HG03432 (cell line): ENCODE measurements around the gene ZFP36L1.
"Not testable (repeated sequence)": the region's sequence is repeated elsewhere in the genome, so short reads cannot be mapped to it uniquely, and the experiment has no call there.

Source experiments
- ATAC-seq: cut with Tn5 transposase; IDR thresholded peaks from one replicate; pipeline ENCODE4 v1.9.1; 2021; ENCODE audit warnings: mild to moderate bottlenecking, moderate library complexity; ENCODE audit not compliant: unreplicated experiment

ZFP36L1 gene

GRCh38 chr14:68766299-68767247, 26.3 kb downstream of the ZFP36L1 start:
- no peak for ATAC-seq

GRCh38 chr14:68763843-68764242, 29.0 kb downstream of the ZFP36L1 start:
- not testable (repeated sequence) for ATAC-seq

- no peak for ATAC-seq
Observed at GRCh38 chr14:68762953-68763764, 29.7 kb downstream of the ZFP36L1 start.

GRCh38 chr14:68761391-68761790, 31.5 kb downstream of the ZFP36L1 start:
- ATAC-seq, result no peak

- no peak for ATAC-seq
Observed at GRCh38 chr14:68760761-68761160, 32.1 kb downstream of the ZFP36L1 start.

- ATAC-seq, result no peak
Observed at GRCh38 chr14:68759937-68760336, 32.9 kb downstream of the ZFP36L1 start.

GRCh38 chr14:68759017-68759560, 33.8 kb downstream of the ZFP36L1 start:
- ATAC-seq, result no peak

GRCh38 chr14:68758301-68758700, 34.6 kb downstream of the ZFP36L1 start:
- no peak for ATAC-seq

- no peak for ATAC-seq
Observed at GRCh38 chr14:68757618-68758081, 35.2 kb downstream of the ZFP36L1 start.

GRCh38 chr14:68756734-68757133, 36.1 kb downstream of the ZFP36L1 start:
- no peak for ATAC-seq

- no peak for ATAC-seq
Observed at GRCh38 chr14:68756000-68756481, 36.8 kb downstream of the ZFP36L1 start.

GRCh38 chr14:68755016-68755353, 37.9 kb downstream of the ZFP36L1 start:
- ATAC-seq, result no peak

- ATAC-seq, result no peak
Observed at GRCh38 chr14:68753690-68754089, 39.2 kb downstream of the ZFP36L1 start.

- no peak for ATAC-seq
Observed at GRCh38 chr14:68752271-68753006, 40.4 kb downstream of the ZFP36L1 start.

GRCh38 chr14:68749487-68750475, 43.1 kb downstream of the ZFP36L1 start:
- ATAC-seq, result no peak

- no peak for ATAC-seq
Observed at GRCh38 chr14:68748691-68749090, 44.2 kb downstream of the ZFP36L1 start.

- no peak for ATAC-seq
Observed at GRCh38 chr14:68748260-68748659, 44.6 kb downstream of the ZFP36L1 start.

- no peak for ATAC-seq
Observed at GRCh38 chr14:68747393-68747792, 45.5 kb downstream of the ZFP36L1 start.

- no peak for ATAC-seq
Observed at GRCh38 chr14:68744613-68745012, 48.3 kb downstream of the ZFP36L1 start.
